Skin epidermis (tissue), 12 donors: ENCODE measurements around the gene USP53.
A peak's percentile ranks its signal among the peaks of the same experiment; 100 is the strongest.
"Not testable (repeated sequence)": the region's sequence is repeated elsewhere in the genome, so short reads cannot be mapped to it uniquely, and the experiment has no call there.

Experiments
- H3K27ac ChIP-seq, 21 experiments: fragments of 200-600 bp; sonication (generic) in 11 of 21; one replicate each; pipeline ENCODE4 v1.5.0; 2020; ENCODE audit warnings: mild to moderate bottlenecking in 3 of 21, inconsistent platforms in 2 of 21, moderate library complexity in 2 of 21
- H3K4me3 ChIP-seq, 7 experiments: fragments of 200-600 bp; sonication (generic) in 2 of 7; one replicate each; pipeline ENCODE4 v1.5.0; 2020; ENCODE audit warnings: inconsistent platforms in 2 of 7, mild to moderate bottlenecking in 2 of 7, moderate library complexity in 1 of 7

USP53 gene

GRCh38 chr4:119260528-119260927 lies 48.0 kb downstream of the USP53 start:
- Histone ChIP-seq H3K27ac (no peak overlapping the region), H3K4me3 (no peak overlapping the region)

GRCh38 chr4:119261986-119262385 lies 49.5 kb downstream of the USP53 start:
- H3K4me3 ChIP-seq, result no peak overlapping the region
- no peak overlapping the region for H3K27ac ChIP-seq

GRCh38 chr4:119264743-119265142 lies 52.2 kb downstream of the USP53 start:
- Histone ChIP-seq H3K27ac (no peak overlapping the region), H3K4me3 (no peak overlapping the region)

- H3K27ac ChIP-seq, result no peak overlapping the region
- no peak overlapping the region for H3K4me3 ChIP-seq
Observed at GRCh38 chr4:119266153-119266552, 53.6 kb downstream of the USP53 start.

GRCh38 chr4:119268466-119268865 lies 56.0 kb downstream of the USP53 start:
- Histone ChIP-seq H3K27ac (no peak overlapping the region), H3K4me3 (no peak overlapping the region)

- no peak overlapping the region for H3K4me3 ChIP-seq
- H3K27ac ChIP-seq, result no peak overlapping the region
Observed at GRCh38 chr4:119271361-119272085, 59.0 kb downstream of the USP53 start.

- not testable (repeated sequence) for H3K27ac ChIP-seq, H3K4me3 ChIP-seq
Observed at GRCh38 chr4:119279541-119279940, 67.0 kb downstream of the USP53 start.

GRCh38 chr4:119279945-119280344 lies 67.4 kb downstream of the USP53 start:
- H3K4me3 ChIP-seq, H3K27ac ChIP-seq: not testable (repeated sequence)

- peak overlapping the region in 3 of 21 experiments; percentile 6 to 20 (median 10) for H3K27ac ChIP-seq
- no peak overlapping the region for H3K4me3 ChIP-seq
Observed at GRCh38 chr4:119281393-119281792, 68.9 kb downstream of the USP53 start.

GRCh38 chr4:119284876-119285780 lies 72.6 kb downstream of the USP53 start:
- peak overlapping the region in 7 of 21 experiments; percentile 24 to 64 (median 35) for H3K27ac ChIP-seq
- no peak overlapping the region for H3K4me3 ChIP-seq

GRCh38 chr4:119286377-119287002 lies 74.0 kb downstream of the USP53 start:
- H3K27ac ChIP-seq, result no peak overlapping the region

GRCh38 chr4:119289313-119289712 lies 76.8 kb downstream of the USP53 start:
- Histone ChIP-seq H3K4me3 (no peak overlapping the region), H3K27ac (no peak overlapping the region)

More at GRCh38 chr4:119286377-119287002, 74.0 kb downstream of the USP53 start:
- H3K4me3 ChIP-seq, result no peak overlapping the region

GRCh38 chr4:119290598-119290997 lies 78.1 kb downstream of the USP53 start:
- Histone ChIP-seq H3K27ac (no peak overlapping the region), H3K4me3 (no peak overlapping the region)

GRCh38 chr4:119296356-119296755 lies 83.8 kb downstream of the USP53 start:
- H3K4me3 ChIP-seq, result no peak overlapping the region
- H3K27ac ChIP-seq, result no peak overlapping the region

GRCh38 chr4:119297795-119298194 lies 85.3 kb downstream of the USP53 start:
- no peak overlapping the region for H3K27ac ChIP-seq

GRCh38 chr4:119299260-119299671 lies 86.8 kb downstream of the USP53 start:
- peak overlapping the region; percentile 59 to 83 (median 66) for H3K4me3 ChIP-seq

More at GRCh38 chr4:119297795-119298194, 85.3 kb downstream of the USP53 start:
- H3K4me3 ChIP-seq, result peak overlapping the region in 1 of 7 experiments; percentile 74

GRCh38 chr4:119299741-119300100 lies 87.2 kb downstream of the USP53 start:
- Histone ChIP-seq H3K27ac (peak overlapping the region; percentile 32 to 97 (median 94)), H3K4me3 (peak overlapping the region; percentile 59 to 83 (median 66))

More at GRCh38 chr4:119299260-119299671, 86.8 kb downstream of the USP53 start:
- peak overlapping the region in 20 of 21 experiments; percentile 88 to 97 (median 94) for H3K27ac ChIP-seq

GRCh38 chr4:119300101-119300978 lies 87.8 kb downstream of the USP53 start:
- Histone ChIP-seq H3K4me3 (peak overlapping the region; percentile 59 to 83 (median 66)), H3K27ac (peak overlapping the region; percentile 32 to 97 (median 94))
